HuH-7 (cell line): ENCODE results near the gene TMEM59L.

ENCODE experiments used
- DNase-seq: peaks from one replicate; pipeline ENCODE4 v3.0.0; 2011; ENCODE audit warnings: low spot score

TMEM59L gene

DNA sequence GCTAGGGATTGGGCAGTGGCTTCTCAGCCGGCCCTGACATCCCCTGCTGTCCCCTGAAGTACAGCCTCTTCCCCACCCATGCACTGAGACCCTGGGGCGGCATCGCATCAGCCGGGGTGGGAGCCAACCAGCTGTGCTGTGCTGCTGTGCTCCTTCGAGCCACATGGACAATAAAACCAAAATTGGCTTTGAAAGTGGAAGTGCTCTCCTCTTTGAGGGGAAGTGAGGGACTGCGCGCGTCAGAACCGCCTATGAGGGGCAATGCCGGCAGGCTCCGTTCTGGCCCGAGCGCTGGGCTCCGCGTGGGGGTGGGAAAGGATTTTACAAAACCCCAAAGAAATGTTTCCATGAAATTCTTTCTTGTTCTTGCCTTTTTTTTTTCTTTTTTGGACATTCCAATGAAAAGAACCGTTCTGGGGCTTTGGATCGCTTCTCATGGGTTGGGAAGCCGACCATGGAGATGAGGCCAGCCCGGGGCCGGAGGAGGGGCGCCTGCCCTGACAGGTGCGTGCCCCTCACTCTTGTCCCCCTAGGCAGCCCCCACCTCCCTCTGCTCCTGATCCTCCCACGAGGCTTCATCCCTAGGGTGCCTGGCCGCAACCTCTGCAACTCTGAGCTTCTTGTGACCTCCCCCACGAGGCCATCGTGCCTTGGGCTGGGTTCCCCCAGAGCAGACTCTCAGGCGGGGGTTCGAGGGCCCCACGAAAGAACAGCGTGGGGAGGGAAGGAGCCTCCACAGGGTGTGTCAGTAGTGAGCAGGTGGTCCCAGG is 46.8 kb downstream of the TMEM59L start:
- DNase-seq = no peak

DNA sequence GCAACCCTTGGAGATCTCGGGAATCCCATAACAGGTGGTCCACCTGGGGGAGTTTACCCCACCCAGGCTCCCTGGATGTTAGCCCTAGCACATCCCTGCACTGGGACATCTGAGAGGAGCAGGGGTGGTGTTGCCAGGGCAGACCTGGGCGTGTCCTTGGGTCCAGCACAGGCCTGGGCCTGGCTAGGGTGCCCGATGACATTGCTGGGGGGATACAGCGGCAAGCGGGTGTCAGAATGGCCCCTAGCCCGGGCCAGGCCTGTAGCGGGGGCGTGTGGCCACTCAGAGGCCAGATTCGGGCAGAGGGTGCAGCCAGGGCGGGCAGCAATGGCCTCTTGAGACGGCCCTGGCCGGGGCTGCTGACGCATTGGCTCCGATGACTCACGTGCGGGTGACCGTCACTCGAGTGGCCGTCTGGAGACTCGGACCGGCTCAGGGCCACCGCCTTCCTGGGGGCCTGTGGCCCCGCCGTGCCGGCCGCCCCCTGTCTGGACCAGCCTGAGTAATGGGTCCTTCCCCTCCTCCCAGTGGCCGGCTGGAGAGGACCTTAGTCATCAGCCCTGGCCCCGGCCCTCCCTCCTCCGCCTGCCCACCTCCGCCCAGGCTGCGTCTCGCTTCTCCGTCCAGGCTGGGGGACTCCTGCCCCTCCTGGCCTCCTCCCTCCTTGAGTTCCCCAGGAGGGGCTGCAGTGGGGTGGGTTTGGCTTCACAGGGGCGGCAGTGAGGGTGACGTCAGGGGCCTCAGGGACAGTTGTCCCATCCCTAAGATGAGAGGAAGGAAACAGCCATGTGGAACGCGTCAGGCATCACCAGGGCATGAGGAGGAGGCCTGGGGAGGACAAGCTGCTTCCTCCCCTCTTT is 47.6 kb downstream of the TMEM59L start:
- no peak for DNase-seq

DNA sequence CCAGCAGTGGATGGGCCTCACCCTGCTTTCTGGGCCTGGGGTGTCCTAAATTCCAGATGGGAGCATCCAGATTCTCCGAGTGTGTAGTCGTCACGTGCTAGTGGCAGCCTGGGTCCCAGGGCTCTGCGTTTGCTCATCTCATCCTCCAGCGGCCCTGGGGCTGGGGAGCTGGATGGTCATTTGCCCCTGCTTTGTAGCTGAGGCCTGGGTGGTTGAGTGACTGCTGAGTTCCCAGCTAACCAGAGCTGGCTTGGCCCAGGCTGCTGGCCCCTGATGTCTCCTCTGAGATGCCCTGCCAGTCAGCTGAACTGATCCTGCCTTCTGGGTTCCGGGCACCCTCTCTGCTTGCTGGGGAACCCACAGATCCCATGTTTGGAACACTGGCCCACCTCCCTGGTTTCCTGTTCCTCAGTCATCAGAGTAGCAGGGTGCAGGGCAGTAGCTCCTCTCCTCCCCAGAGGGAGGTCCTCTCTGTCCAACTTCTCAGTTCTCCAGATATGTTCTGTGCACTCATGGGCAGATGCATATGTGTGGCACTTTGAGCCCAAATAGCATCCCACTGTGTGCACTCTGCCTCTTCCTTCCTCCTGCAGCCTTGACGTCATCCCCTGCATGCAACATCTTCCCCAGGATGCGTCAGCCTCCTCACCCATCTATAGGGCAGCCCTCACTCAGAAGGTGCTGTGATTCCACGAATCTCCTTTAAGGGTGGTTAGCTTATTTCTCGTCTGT is 48.4 kb downstream of the TMEM59L start:
- DNase-seq = no peak

- DNase-seq = no peak
Observed at GRCh38 chr19:18662972-18663732, 50.5 kb downstream of the TMEM59L start.

- DNase-seq = no peak
Observed at GRCh38 chr19:18663940-18664530, 51.4 kb downstream of the TMEM59L start.

DNA sequence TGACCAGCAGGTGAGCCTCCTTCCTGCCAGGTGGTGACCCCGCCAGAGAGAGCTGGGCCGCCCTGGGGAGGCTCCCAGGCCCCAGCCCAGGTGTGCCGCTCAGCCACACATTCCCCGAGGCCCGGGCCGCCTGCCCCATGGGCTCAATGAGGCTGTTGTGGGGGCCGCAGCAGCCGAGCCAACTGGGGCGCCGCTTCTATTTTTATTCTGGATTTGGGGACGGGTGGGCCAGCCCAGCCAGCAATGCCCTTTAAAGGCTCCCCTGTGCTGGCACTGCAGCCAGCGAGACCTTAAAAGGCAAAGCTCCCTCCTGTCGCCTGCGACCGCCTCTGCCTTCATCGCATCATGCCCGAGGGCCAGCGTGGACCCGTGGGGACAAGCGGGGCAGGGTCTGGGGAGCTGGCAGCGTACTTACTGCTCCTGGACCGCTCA is 53.1 kb downstream of the TMEM59L start:
- no peak for DNase-seq

GRCh38 chr19:18666317-18666716 is 53.6 kb downstream of the TMEM59L start:
- no peak for DNase-seq

GRCh38 chr19:18666784-18667183 is 54.1 kb downstream of the TMEM59L start:
- no peak for DNase-seq

DNA sequence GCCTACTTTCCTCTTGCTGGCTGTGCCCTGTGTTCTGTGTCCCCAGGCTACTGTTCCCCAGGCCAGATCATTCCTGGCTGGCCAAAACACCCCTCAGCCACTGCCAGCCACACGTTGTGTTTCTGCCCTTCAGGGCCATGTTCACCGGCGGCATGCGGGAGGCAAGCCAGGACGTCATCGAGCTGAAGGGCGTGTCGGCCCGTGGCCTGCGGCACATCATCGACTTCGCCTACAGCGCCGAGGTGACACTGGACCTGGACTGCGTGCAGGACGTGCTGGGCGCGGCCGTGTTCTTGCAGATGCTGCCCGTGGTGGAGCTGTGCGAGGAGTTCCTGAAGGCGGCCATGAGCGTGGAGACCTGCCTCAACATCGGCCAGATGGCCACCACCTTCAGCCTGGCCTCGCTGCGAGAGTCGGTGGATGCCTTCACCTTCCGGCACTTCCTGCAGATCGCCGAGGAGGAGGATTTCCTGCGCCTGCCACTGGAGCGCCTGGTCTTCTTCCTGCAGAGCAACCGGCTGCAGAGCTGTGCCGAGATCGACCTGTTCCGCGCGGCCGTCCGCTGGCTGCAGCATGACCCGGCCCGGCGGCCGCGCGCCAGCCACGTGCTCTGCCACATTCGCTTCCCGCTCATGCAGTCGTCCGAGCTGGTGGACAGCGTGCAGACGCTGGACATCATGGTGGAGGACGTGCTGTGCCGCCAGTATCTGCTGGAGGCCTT is 55.0 kb downstream of the TMEM59L start:
- DNase-seq = no peak

DNA sequence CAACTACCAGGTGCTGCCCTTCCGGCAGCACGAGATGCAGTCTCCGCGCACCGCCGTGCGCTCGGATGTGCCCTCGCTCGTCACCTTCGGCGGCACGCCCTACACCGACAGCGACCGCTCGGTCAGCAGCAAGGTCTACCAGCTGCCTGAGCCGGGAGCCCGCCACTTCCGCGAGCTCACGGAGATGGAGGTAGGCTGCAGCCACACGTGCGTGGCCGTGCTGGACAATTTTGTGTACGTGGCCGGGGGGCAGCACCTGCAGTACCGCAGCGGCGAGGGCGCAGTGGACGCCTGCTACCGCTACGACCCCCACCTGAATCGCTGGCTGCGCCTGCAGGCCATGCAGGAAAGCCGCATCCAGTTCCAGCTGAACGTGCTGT is 55.6 kb downstream of the TMEM59L start:
- no peak for DNase-seq

GRCh38 chr19:18668744-18669523 is 56.3 kb downstream of the TMEM59L start:
- no peak for DNase-seq

GRCh38 chr19:18669524-18669817 is 56.8 kb downstream of the TMEM59L start:
- no peak for DNase-seq

GRCh38 chr19:18669883-18670282 is 57.2 kb downstream of the TMEM59L start:
- no peak for DNase-seq

DNA sequence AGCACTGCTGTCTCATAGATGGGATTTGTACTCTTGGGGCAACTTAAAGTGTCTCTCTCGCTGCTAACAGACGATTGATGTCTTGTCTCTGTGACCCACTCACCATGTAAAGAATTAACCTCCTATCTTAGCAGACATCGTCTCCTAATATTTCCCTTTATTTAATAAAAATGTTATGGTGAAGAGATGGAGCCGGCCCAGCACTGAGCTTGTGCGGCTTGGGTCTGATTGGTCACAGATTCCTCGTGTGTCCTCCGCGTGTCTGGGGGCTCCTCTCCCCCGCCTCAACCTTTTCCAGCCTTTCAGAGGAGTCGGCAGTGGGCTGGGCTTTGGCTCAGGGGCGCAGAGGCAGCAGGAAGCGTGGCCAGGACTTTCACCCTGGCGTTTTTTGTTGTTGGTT is 57.6 kb downstream of the TMEM59L start:
- DNase-seq = no peak
